ENCODE measurements around the gene ZSWIM3. TPM values are rescaled to one million over a fixed set of nuclear protein-coding genes. Genes with fewer than 3 reads are reported as not detected.
"Not testable (repeated sequence)": the region's sequence is repeated elsewhere in the genome, so short reads cannot be mapped to it uniquely, and the experiment has no call there.

The ZSWIM3 gene
- total and polyA plus RNA-seq, 2 of the 13 experiments (the other 11 are each of a cell fraction or from before 2014, with no cell fraction given): 5.2 to 5.8 TPM

DNA sequence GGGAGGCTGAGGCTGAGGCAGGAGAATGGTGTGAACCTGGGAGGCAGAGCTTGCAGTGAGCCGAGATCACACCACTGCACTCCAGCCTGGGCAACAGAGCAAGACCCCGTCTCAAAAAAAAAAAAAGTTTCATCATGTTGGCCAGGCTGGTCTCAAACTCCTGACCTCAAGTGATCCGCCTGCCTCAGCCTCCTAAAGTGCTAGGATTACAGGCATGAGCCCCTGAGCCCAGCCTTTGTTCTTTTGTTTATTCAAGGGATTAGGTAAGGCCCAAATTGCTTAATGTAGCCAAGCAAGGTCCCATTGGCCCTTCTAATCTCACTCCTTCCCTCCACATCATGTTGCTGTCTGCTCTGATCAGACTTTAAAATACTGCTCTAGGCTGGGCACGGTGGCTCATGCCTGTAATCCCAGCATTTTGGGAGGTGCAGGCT lies 27.7 kb upstream of the ZSWIM3 start (continued):
- TF ChIP-seq HOXA5 (CRISPR knock-in tag; IDR thresholded peaks at IDR 0.05) (peak; percentile 50; the same call in 1 of the 2 replicates), CEBPG (CRISPR knock-in tag; IDR thresholded peaks at IDR 0.05) (peak; percentile 95), FOXP4 (CRISPR knock-in tag; IDR thresholded peaks at IDR 0.05) (peak; percentile 62), TARDBP (CRISPR knock-in tag; IDR thresholded peaks at IDR 0.05) (0 out of 2 replicates have a peak, but pooled peaks have one; percentile 61), ZNF292 (CRISPR knock-in tag; IDR thresholded peaks at IDR 0.05; ENCODE audit: borderline replicate concordance, low read depth) (peak; percentile 74; the same call in 1 of the 2 replicates), IKZF5 (CRISPR knock-in tag; IDR thresholded peaks at IDR 0.05) (peak; percentile 34; the same call in 1 of the 2 replicates), ZBTB33 (CRISPR knock-in tag; IDR thresholded peaks at IDR 0.05) (0 out of 2 replicates have a peak, but pooled peaks have one; percentile 32), SALL1 (CRISPR knock-in tag; IDR thresholded peaks at IDR 0.05) (peak; percentile 58), PITX1 (CRISPR knock-in tag; IDR thresholded peaks at IDR 0.05) (peak; percentile 99), SIX4 (CRISPR knock-in tag; IDR thresholded peaks at IDR 0.05) (0 out of 2 replicates have a peak, but pooled peaks have one; percentile 52), ZMYM3 (CRISPR knock-in tag; IDR thresholded peaks at IDR 0.05) (peak; percentile 90), NONO (CRISPR knock-in tag; conservative IDR thresholded peaks at IDR 0.05) (peak; percentile 43; the same call in 1 of the 2 replicates), ZNF143 (CRISPR knock-in tag; IDR thresholded peaks at IDR 0.05) (peak; percentile 40; the same call in 1 of the 2 replicates), TAF1 (CRISPR knock-in tag; IDR thresholded peaks at IDR 0.05) (peak; percentile 36; the same call in 1 of the 2 replicates), SOX6 (CRISPR knock-in tag; IDR thresholded peaks at IDR 0.05) (peak; percentile 92), ZFX (CRISPR knock-in tag; IDR thresholded peaks at IDR 0.05; ENCODE audit: low read depth) (peak; percentile 14; the same call in 1 of the 2 replicates), CREM (IDR thresholded peaks at IDR 0.05) (peak; percentile 16; the same call in 1 of the 2 replicates), KMT2A (CRISPR knock-in tag; IDR thresholded peaks at IDR 0.05) (peak; percentile 26; the same call in 1 of the 2 replicates), LCORL (IDR thresholded peaks at IDR 0.05) (peak; percentile 46; the same call in 1 of the 2 replicates), LCORL (CRISPR knock-in tag; IDR thresholded peaks at IDR 0.05) (peak; percentile 89), RAD21 (CRISPR knock-in tag; IDR thresholded peaks at IDR 0.05) (peak; percentile 25; the same call in 1 of the 2 replicates), RXRB (CRISPR knock-in tag; IDR thresholded peaks at IDR 0.05; ENCODE audit: borderline replicate concordance) (peak; percentile 67), SMAD3 (CRISPR knock-in tag; IDR thresholded peaks at IDR 0.05) (0 out of 2 replicates have a peak, but pooled peaks have one; percentile 28)
- not testable (repeated sequence) for TF ChIP-seq NONO (IDR thresholded peaks at IDR 0.05); SOX6 (IDR thresholded peaks at IDR 0.05); CREM (CRISPR knock-in tag; IDR thresholded peaks at IDR 0.05)
- TF ChIP-seq, protein P1, sequence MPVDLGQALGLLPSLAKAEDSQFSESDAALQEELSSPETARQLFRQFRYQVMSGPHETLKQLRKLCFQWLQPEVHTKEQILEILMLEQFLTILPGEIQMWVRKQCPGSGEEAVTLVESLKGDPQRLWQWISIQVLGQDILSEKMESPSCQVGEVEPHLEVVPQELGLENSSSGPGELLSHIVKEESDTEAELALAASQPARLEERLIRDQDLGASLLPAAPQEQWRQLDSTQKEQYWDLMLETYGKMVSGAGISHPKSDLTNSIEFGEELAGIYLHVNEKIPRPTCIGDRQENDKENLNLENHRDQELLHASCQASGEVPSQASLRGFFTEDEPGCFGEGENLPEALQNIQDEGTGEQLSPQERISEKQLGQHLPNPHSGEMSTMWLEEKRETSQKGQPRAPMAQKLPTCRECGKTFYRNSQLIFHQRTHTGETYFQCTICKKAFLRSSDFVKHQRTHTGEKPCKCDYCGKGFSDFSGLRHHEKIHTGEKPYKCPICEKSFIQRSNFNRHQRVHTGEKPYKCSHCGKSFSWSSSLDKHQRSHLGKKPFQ (CRISPR knock-in tag; IDR thresholded peaks at IDR 0.05; ENCODE audit: insufficient replicate concordance): peak; percentile 71

Data from HepG2 (cell line).